Activated B cell treated with CpG ODN at 0.5 μM for 24 hours (primary cell): ENCODE data around the gene ANKLE1. TPM values are rescaled to one million over a fixed set of nuclear protein-coding genes. Genes with fewer than 3 reads are reported as not detected.
"Not testable (repeated sequence)": the region's sequence is repeated elsewhere in the genome, so short reads cannot be mapped to it uniquely, and the experiment has no call there.

ENCODE experiments used
- ATAC-seq: fragments of 200-7000 bp; cut with Tn5 transposase; one replicate; pipeline ENCODE4 v1.10.0; 2021; ENCODE audit warnings: low read depth, mild to moderate bottlenecking, moderate library complexity
- CTCF ChIA-PET: fragments of 350-600 bp; sonication (Branson Sonifier 250); formaldehyde crosslinking; loops from one replicate; lab custom pipeline; 2021; ENCODE audit warnings: antibody characterized with exemption; lab: Charles Lee
- POLR2A ChIA-PET: fragments of 350-600 bp; sonication (Branson Sonifier 250); formaldehyde crosslinking; loops from one replicate; lab custom pipeline; 2021; ENCODE audit warnings: antibody characterized with exemption; lab: Charles Lee
- DNase-seq: peaks from one replicate; pipeline ENCODE4 v3.0.0; 2022
- H3K27ac Mint-ChIP-seq: one replicate; pipeline ENCODE4 v1.8.0; 2020; ENCODE audit warnings: mixed read lengths
- H3K27me3 Mint-ChIP-seq: one replicate; pipeline ENCODE4 v1.8.0; 2021; ENCODE audit warnings: mixed read lengths
- H3K36me3 Mint-ChIP-seq: one replicate; pipeline ENCODE4 v1.8.0; 2021; ENCODE audit warnings: low read depth, mixed read lengths
- H3K4me1 Mint-ChIP-seq: one replicate; pipeline ENCODE4 v1.8.0; 2021; ENCODE audit warnings: mixed read lengths
- H3K4me3 Mint-ChIP-seq: one replicate; pipeline ENCODE4 v1.8.0; 2020; ENCODE audit warnings: mild to moderate bottlenecking, mixed read lengths
- H3K9me3 Mint-ChIP-seq: one replicate; pipeline ENCODE4 v1.8.0; 2020; ENCODE audit warnings: mixed read lengths
- intact Hi-C: fragments of 100-400 bp; cut with micrococcal nuclease; formaldehyde crosslinking; loops from one replicate; pipeline ENCODE4 v1.15.1; 2024
- total RNA-seq: library from RNA; stranded (reverse); gene quantifications from 2 replicates; pipeline ENCODE4 v1.2.3, GENCODE V29; 2022
- TF ChIP-seq, protein P1 (sequence below): fragments of 200-600 bp; IDR thresholded peaks from one replicate; pipeline ENCODE4 v1.8.0; 2022; ENCODE audit warnings: antibody characterized with exemption, mild to moderate bottlenecking

ANKLE1 gene
- total RNA-seq, 1 donor from 2014 or later = 9.1 TPM

DNA sequence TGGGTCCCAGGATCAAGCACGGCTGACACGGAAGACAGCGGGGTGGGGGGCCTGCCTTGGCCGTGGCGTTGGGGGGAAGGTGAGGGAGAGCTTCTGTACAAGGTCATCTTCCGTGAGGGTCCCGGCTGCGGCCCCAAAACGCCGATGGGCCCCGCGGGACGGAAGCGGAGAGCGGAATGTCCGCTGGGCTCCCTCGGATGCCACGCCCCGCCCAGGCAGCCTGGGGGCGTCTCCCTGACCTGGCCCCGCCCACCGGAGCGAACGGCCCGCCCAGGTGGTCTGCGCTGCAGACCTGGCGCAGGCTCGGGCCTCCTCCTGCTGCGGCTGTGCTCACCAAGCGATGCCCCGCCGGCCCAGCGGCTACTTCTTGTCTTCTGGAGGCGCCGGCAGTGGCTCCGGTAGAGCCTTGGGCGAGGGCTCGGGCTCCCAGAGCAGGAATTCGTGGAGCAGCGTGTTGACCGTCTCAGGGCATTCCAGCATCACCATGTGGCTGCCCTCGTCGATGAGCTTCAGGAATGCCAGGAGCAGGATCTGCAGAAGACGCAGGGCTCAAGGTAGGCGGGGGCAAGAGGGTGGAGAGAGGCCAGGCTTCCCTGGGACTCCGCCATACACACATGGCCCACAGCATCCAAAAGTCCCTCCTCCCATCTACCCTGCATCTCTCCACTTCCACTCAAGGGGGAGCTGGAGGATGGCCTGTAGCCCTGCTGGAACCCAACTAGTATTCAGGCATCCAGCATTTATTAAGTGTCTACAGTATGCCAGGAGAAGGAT is 10.8 kb downstream of the ANKLE1 start:
- Mint-ChIP-seq H3K36me3 (no peaks in the 10 kb centered on the region), H3K4me1 (peaks cover 10% of the 10 kb centered on the region), H3K27me3 (peaks cover 2% of the 10 kb centered on the region), H3K27ac (peak overlapping the region; percentile 53), H3K9me3 (no peaks in the 10 kb centered on the region), H3K4me3 (peak overlapping the region; percentile 85)
- intact Hi-C loops = loop anchor here (1.0 to 2.0 kb wide), 4 partner anchors 13 to 174 kb away; partner anchors contain the start of gene MRPL34
- ChIA-PET POLR2A (interaction anchor here (0.5 to 2.3 kb wide), 15 partner anchors 10 to 1900 kb away, joined by 3 to 11 read pairs (median 4); partner anchors contain the start of genes ABHD8, ANKLE1, ANO8 and BABAM1), CTCF (interaction anchor here (1.5 to 1.9 kb wide), 4 partner anchors 11 to 94 kb away, joined by 3 to 16 read pairs (median 13); partner anchors contain the start of genes ABHD8 and MRPL34)
- ATAC-seq (peak; percentile 91), DNase-seq (peak; percentile 90)
- TF ChIP-seq, protein P1, sequence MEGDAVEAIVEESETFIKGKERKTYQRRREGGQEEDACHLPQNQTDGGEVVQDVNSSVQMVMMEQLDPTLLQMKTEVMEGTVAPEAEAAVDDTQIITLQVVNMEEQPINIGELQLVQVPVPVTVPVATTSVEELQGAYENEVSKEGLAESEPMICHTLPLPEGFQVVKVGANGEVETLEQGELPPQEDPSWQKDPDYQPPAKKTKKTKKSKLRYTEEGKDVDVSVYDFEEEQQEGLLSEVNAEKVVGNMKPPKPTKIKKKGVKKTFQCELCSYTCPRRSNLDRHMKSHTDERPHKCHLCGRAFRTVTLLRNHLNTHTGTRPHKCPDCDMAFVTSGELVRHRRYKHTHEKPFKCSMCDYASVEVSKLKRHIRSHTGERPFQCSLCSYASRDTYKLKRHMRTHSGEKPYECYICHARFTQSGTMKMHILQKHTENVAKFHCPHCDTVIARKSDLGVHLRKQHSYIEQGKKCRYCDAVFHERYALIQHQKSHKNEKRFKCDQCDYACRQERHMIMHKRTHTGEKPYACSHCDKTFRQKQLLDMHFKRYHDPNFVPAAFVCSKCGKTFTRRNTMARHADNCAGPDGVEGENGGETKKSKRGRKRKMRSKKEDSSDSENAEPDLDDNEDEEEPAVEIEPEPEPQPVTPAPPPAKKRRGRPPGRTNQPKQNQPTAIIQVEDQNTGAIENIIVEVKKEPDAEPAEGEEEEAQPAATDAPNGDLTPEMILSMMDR = no peak

- TF ChIP-seq, protein P1 = no peak
- DNase-seq (no peak), ATAC-seq (no peak)
- Mint-ChIP-seq H3K27me3 (no peaks in the 10 kb centered on the region), H3K36me3 (peaks cover 4% of the 10 kb centered on the region), H3K27ac (no peak overlapping the region), H3K4me3 (no peak overlapping the region), H3K9me3 (no peaks in the 10 kb centered on the region), H3K4me1 (peaks cover 10% of the 10 kb centered on the region)
- ChIA-PET CTCF (interaction anchor here (1.5 to 1.9 kb wide), 5 partner anchors 10 to 93 kb away, joined by 3 to 16 read pairs (median 12); partner anchors contain the start of genes ABHD8 and MRPL34), POLR2A (interaction anchor here (0.7 to 2.3 kb wide), 3 partner anchors 16 to 602 kb away, joined by 6 to 7 read pairs (median 6); partner anchors contain the start of gene DDA1)
- intact Hi-C loops = loop anchor here (2.0 kb wide), 2 partner anchors 53 to 173 kb away; no protein-coding TSS in a partner anchor
These were observed 11.9 kb downstream of the ANKLE1 start for GRCh38 chr19:17293605-17294004.

GRCh38 chr19:17294051-17294891 is 12.6 kb downstream of the ANKLE1 start:
- ChIA-PET POLR2A (interaction anchor here (0.6 to 2.3 kb wide), 2 partner anchors 39 to 92 kb away, joined by 3 to 7 read pairs; no protein-coding TSS in a partner anchor), CTCF (interaction anchor here (1.6 kb wide), 1 partner anchor 11 kb away, joined by 5 read pairs; the partner anchor contains the start of gene MRPL34)
- DNase-seq = peak; percentile 36
- TF ChIP-seq, protein P1 = no peak
- Mint-ChIP-seq H3K27me3 (no peaks in the 10 kb centered on the region), H3K4me1 (peaks cover 10% of the 10 kb centered on the region), H3K36me3 (peaks cover 7% of the 10 kb centered on the region), H3K9me3 (no peaks in the 10 kb centered on the region), H3K4me3 (no peak overlapping the region), H3K27ac (no peak overlapping the region)
- peak; percentile 8 for ATAC-seq
- intact Hi-C loops = no loop called here

- H3K36me3 Mint-ChIP-seq, DNase-seq, H3K9me3 Mint-ChIP-seq, H3K27me3 Mint-ChIP-seq, intact Hi-C loops, H3K27ac Mint-ChIP-seq, H3K4me3 Mint-ChIP-seq, H3K4me1 Mint-ChIP-seq, ATAC-seq, POLR2A ChIA-PET: not testable (repeated sequence)
- CTCF ChIA-PET = interaction anchor here (1.6 kb wide), 1 partner anchor 10 kb away, joined by 5 read pairs; the partner anchor contains the start of gene MRPL34
These were observed 13.8 kb downstream of the ANKLE1 start for GRCh38 chr19:17295551-17295950.

GRCh38 chr19:17296273-17296672 is 14.6 kb downstream of the ANKLE1 start:
- ChIA-PET POLR2A (interaction anchor here (0.7 kb wide), 1 partner anchor 22 kb away, joined by 4 read pairs; no protein-coding TSS in a partner anchor), CTCF (no interaction called here)
- TF ChIP-seq, protein P1 = no peak
- Mint-ChIP-seq H3K36me3 (peaks cover 11% of the 10 kb centered on the region), H3K27ac (no peak overlapping the region), H3K4me1 (peaks cover 6% of the 10 kb centered on the region), H3K4me3 (no peak overlapping the region), H3K9me3 (no peaks in the 10 kb centered on the region), H3K27me3 (no peaks in the 10 kb centered on the region)
- ATAC-seq (no peak), DNase-seq (no peak)
- intact Hi-C loops = no loop called here
